HG03460 (cell line): Measurements from ENCODE around the gene RHOV.
A peak's percentile ranks its signal among the peaks of the same experiment; 100 is the strongest.

Experiments
- ATAC-seq: cut with Tn5 transposase; IDR thresholded peaks from one replicate; pipeline ENCODE4 v1.9.1; 2021; ENCODE audit not compliant: unreplicated experiment

Gene RHOV

GRCh38 chr15:40873694-40874561, at the start of gene RHOV:
Gene RHOV, minus strand, starts transcription at chr15:40874234. Its CDS starts 95 bp downstream, at chr15:40874139.
- ATAC-seq, result peak; percentile 58

- ATAC-seq, result no peak
Measured at GRCh38 chr15:40923551-40923950, 49.5 kb upstream of the RHOV start.

GRCh38 chr15:40922608-40923005, 48.6 kb upstream of the RHOV start:
- no peak for ATAC-seq

- ATAC-seq, result no peak
Measured at GRCh38 chr15:40921949-40922607, 48.0 kb upstream of the RHOV start.

- no peak for ATAC-seq
Measured at GRCh38 chr15:40918799-40919392, 44.9 kb upstream of the RHOV start.

- ATAC-seq, result no peak
Measured at GRCh38 chr15:40918146-40918798, 44.2 kb upstream of the RHOV start.

- no peak for ATAC-seq
Measured at GRCh38 chr15:40917585-40917984, 43.6 kb upstream of the RHOV start.

- ATAC-seq, result no peak
Measured at GRCh38 chr15:40915679-40916078, 41.6 kb upstream of the RHOV start.

- ATAC-seq, result no peak
Measured at GRCh38 chr15:40915116-40915661, 41.2 kb upstream of the RHOV start.

- ATAC-seq, result no peak
Measured at GRCh38 chr15:40914486-40914885, 40.5 kb upstream of the RHOV start.

- no peak for ATAC-seq
Measured at GRCh38 chr15:40914013-40914412, 40.0 kb upstream of the RHOV start.

- no peak for ATAC-seq
Measured at GRCh38 chr15:40912478-40912877, 38.4 kb upstream of the RHOV start.

GRCh38 chr15:40911693-40912092, 37.7 kb upstream of the RHOV start:
- ATAC-seq, result no peak

GRCh38 chr15:40911141-40911540, 37.1 kb upstream of the RHOV start:
- ATAC-seq, result no peak

GRCh38 chr15:40909662-40910630, 35.9 kb upstream of the RHOV start:
- ATAC-seq, result no peak

- no peak for ATAC-seq
Measured at GRCh38 chr15:40908095-40908494, 34.1 kb upstream of the RHOV start.

GRCh38 chr15:40906991-40907802, 33.2 kb upstream of the RHOV start:
- no peak for ATAC-seq

GRCh38 chr15:40906091-40906990, 32.3 kb upstream of the RHOV start:
- ATAC-seq, result peak; percentile 76
